H1 (cell line): ENCODE results near the gene RAD51B. TPM values are rescaled to one million over a fixed set of nuclear protein-coding genes. Genes with fewer than 3 reads are reported as not detected.

Experiments
- CHD7 ChIP-seq: fragments of 300-600 bp; sonication (generic); IDR thresholded peaks from 2 replicates; pipeline ENCODE4 v1.7.1; 2012; ENCODE audit warnings: low read length, moderate library complexity, mild to moderate bottlenecking, inconsistent platforms; ENCODE audit not compliant: insufficient replicate concordance
- MAX ChIP-seq: IDR thresholded peaks from 2 replicates; pipeline ENCODE4 v1.6.1; 2012; ENCODE audit warnings: inconsistent platforms
- polyA plus RNA-seq, 7 experiments: library from polyadenylated mRNA; depleted of rRNA in 3 of 7; stranded (reverse) in 5 of 7; unstranded in 2 of 7; fragments of >200 nt in 5 of 7; fragments of 200-250 nt in 2 of 7; gene quantifications; 1 replicate in 5 of 7; 2 replicates in 1 of 7; 4 replicates in 1 of 7; pipeline versions ENCODE4 v1.2.1 to v1.2.3, GENCODE V29; 2011 to 2013; ENCODE audit warnings: missing spikeins in 2 of 7, mixed read lengths in 2 of 7
- total RNA-seq: library from RNA; stranded (reverse); fragmentation: NEBNext Ultra II Directional; extraction: Animal tissue kit (Norgen Biotek cat#: 25700); gene quantifications from 2 replicates; pipeline ENCODE4 v1.2.1, GENCODE V29; 2021

Gene RAD51B
- total and polyA plus RNA-seq, 2 of the 8 experiments (the other 6 are each of a cell fraction or from before 2014, with no cell fraction given) = 3.9 to 14.9 TPM

- TF ChIP-seq MAX = no peak
- TF ChIP-seq CHD7 = no peak
These were observed 600.8 kb downstream of the RAD51B start (continued) for GRCh38 chr14:68420350-68420749.
